ENCODE data around the gene ODAD3. TPM values are rescaled to one million over a fixed set of nuclear protein-coding genes. Genes with fewer than 3 reads are reported as not detected.

ODAD3 gene
- total and polyA plus RNA-seq, 2 donors (not counting 1 experiment from before 2014, with no cell fraction given): 0.18 to 0.62 TPM

DNA sequence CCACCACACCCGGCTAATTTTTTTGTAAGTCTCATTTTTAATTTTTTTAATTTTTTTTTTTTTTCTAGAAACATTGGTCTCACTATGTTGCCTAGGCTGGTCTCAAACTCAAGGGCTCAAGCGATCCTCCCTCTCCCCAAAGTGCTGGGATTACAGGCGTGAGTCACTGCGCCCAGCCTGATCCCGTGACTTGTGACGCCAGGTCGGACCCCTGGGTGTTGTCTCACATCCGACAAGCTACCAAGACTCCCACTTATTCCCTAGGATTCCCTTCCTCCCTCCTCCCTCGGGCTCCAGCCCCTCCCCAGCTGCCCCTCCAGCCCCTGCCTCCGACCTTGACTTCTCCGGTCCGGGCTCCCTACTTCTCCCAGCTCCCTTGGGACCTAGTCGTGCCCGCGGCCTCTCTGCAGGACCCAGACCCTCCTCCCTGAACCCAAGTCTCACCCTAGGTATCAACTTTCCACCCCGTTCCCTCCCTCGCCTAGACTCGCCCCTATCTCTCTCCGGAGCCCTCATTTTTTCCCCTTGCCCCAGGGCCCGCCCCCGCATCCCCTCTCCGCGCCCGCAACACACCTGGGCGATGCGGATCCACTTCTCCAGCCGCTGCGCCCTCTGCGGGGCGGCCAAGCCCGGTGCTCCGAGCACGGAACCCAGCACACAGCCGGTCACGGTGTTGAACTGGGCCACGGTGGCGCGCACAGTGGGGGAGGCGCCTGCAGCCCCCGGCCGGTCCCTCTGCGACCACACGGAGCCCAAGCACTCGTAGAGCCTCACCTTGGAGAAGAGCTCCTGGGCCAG, 28.9 kb downstream of the ODAD3 start:
- ChIA-PET POLR2A (interaction anchor here (0.5 to 1.0 kb wide), 2 partner anchors 15 to 191 kb away, joined by 3 to 4 read pairs; partner anchors contain the start of gene ZNF627), CTCF (interaction anchor here (0.5 to 2.9 kb wide), 11 partner anchors 13 to 1407 kb away, joined by 3 to 17 read pairs (median 4); partner anchors contain the start of genes RGL3 and SWSAP1)
- 37% methylated on average over 42 of the region's 44 CpGs for WGBS (ENCODE audit: insufficient coverage)
- H3K4me3 ChIP-seq (ENCODE audit: control extremely low read depth in 1 of 5, extremely low read depth in 1 of 5, insufficient read depth in 1 of 5, low read depth in 2 of 5, low read length in 4 of 5): no peak overlapping the region
- H3K79me2 ChIP-seq (ENCODE audit: control insufficient read depth, insufficient read depth, low read length): no peaks in the 10 kb centered on the region
- H3K27me3 ChIP-seq (replicated peaks in 1 of 4; ENCODE audit: control extremely low read depth in 1 of 4, control insufficient read depth in 3 of 4, insufficient read depth in 4 of 4, low read length in 3 of 4): peaks cover 0 to 26% (median 4%) of the 10 kb centered on the region in 4 experiments
- no peak overlapping the region for H3K27ac ChIP-seq (ENCODE audit: low read length in 2 of 2)
- H3K36me3 ChIP-seq (replicated peaks in 1 of 2; ENCODE audit: control extremely low read depth in 1 of 2, control insufficient read depth in 1 of 2, extremely low read depth in 1 of 2, insufficient read depth in 2 of 2, low read length in 1 of 2): no peaks in the 10 kb centered on the region
- ATAC-seq (ENCODE audit: low read depth) (peak; percentile 60), DNase-seq (peak; percentile 64)
- TF ChIP-seq EZH2 (IDR thresholded peaks at IDR 0.05; ENCODE audit: borderline replicate concordance, insufficient read depth, low read depth, low read length, poor library complexity, severe bottlenecking): no peak
- TF ChIP-seq, protein P1, sequence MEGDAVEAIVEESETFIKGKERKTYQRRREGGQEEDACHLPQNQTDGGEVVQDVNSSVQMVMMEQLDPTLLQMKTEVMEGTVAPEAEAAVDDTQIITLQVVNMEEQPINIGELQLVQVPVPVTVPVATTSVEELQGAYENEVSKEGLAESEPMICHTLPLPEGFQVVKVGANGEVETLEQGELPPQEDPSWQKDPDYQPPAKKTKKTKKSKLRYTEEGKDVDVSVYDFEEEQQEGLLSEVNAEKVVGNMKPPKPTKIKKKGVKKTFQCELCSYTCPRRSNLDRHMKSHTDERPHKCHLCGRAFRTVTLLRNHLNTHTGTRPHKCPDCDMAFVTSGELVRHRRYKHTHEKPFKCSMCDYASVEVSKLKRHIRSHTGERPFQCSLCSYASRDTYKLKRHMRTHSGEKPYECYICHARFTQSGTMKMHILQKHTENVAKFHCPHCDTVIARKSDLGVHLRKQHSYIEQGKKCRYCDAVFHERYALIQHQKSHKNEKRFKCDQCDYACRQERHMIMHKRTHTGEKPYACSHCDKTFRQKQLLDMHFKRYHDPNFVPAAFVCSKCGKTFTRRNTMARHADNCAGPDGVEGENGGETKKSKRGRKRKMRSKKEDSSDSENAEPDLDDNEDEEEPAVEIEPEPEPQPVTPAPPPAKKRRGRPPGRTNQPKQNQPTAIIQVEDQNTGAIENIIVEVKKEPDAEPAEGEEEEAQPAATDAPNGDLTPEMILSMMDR (IDR thresholded peaks at IDR 0.05): peak; percentile 22
- peak overlapping the region; percentile 58 for H3K4me2 ChIP-seq (replicated peaks; ENCODE audit: low read depth, low read length, poor library complexity, severe bottlenecking)
- H3K9ac ChIP-seq (ENCODE audit: low read length): no peak overlapping the region
- intact Hi-C loops (cut with micrococcal nuclease): no loop called here
- Mint-ChIP-seq H3K27ac (no peak overlapping the region), H3K4me1 (peaks cover 3% of the 10 kb centered on the region), H3K4me3 (no peak overlapping the region), H3K27me3 (peaks cover 7% of the 10 kb centered on the region), H3K9me3 (ENCODE audit: insufficient read depth) (no peaks in the 10 kb centered on the region)
- peak overlapping the region; percentile 5 for H2AFZ ChIP-seq (ENCODE audit: insufficient read depth, low read depth, low read length, poor library complexity, severe bottlenecking)
- H3K4me1 ChIP-seq (ENCODE audit: control insufficient read depth in 2 of 2, insufficient read depth in 2 of 2, low read length in 2 of 2): peaks cover 5 to 7% of the 10 kb centered on the region in 2 donors
- no peaks in the 10 kb centered on the region for H3K9me3 ChIP-seq (ENCODE audit: control extremely low read depth in 1 of 3, control insufficient read depth in 2 of 3, insufficient read depth in 1 of 3, low read length in 2 of 3)
- no peaks in the 10 kb centered on the region for H4K20me1 ChIP-seq (ENCODE audit: control insufficient read depth, insufficient read depth, low read length, poor library complexity, severe bottlenecking)
